CD4-positive, CD25-positive, alpha-beta regulatory T cell (primary cell): ENCODE results near the gene MET. TPM values are rescaled to one million over a fixed set of nuclear protein-coding genes. Genes with fewer than 3 reads are reported as not detected.

Source experiments
- ATAC-seq, 2 donors: fragments of 150-1000 bp; cut with Tn5 transposase; one replicate each; pipeline ENCODE4 v1.10.0; 2021; ENCODE audit warnings: low read depth in 2 of 2, moderate number of reproducible peaks in 2 of 2, moderate library complexity in 1 of 2
- DNase-seq, 3 donors: peaks; one replicate each; pipeline versions ENCODE4 v3.0.0 to v3.0.0-alpha.2; 2012 to 2022; ENCODE audit warnings: mixed read lengths in 1 of 3
- H3K27ac ChIP-seq: one replicate; pipeline ENCODE4 v1.7.0; 2013; ENCODE audit warnings: mild to moderate bottlenecking, low read length; ENCODE audit not compliant: insufficient read depth, poor library complexity, severe bottlenecking
- H3K27me3 ChIP-seq: one replicate; pipeline ENCODE4 v1.7.0; 2013; ENCODE audit warnings: low read length; ENCODE audit not compliant: control insufficient read depth, insufficient read depth
- H3K36me3 ChIP-seq: one replicate; pipeline ENCODE4 v1.7.0; 2013; ENCODE audit warnings: mild to moderate bottlenecking, low read length, moderate library complexity; ENCODE audit not compliant: control insufficient read depth, insufficient read depth
- H3K4me1 ChIP-seq: 2 replicates; pipeline ENCODE4 v1.7.0; 2013; ENCODE audit warnings: mild to moderate bottlenecking, low read length; ENCODE audit not compliant: insufficient read depth, control insufficient read depth, poor library complexity, severe bottlenecking
- H3K4me3 ChIP-seq: one replicate; pipeline ENCODE4 v1.7.0; 2013; ENCODE audit warnings: low read depth, mild to moderate bottlenecking, low read length, moderate library complexity
- H3K9me3 ChIP-seq, 2 experiments: 1 replicate in 1 of 2; 2 replicates in 1 of 2; pipeline ENCODE4 v1.7.0; 2013; ENCODE audit warnings: low read length in 2 of 2, mild to moderate bottlenecking in 1 of 2, moderate library complexity in 1 of 2; ENCODE audit not compliant: control insufficient read depth in 2 of 2
- H3K27ac Mint-ChIP-seq, 3 donors: one replicate each; pipeline ENCODE4 v1.8.0; 2020 to 2022; ENCODE audit warnings: mild to moderate bottlenecking in 3 of 3, mixed read lengths in 3 of 3, moderate library complexity in 2 of 3
- H3K27me3 Mint-ChIP-seq: one replicate; pipeline ENCODE4 v1.8.0; 2022; ENCODE audit warnings: mild to moderate bottlenecking, mixed read lengths
- H3K36me3 Mint-ChIP-seq: one replicate; pipeline ENCODE4 v1.8.0; 2020; ENCODE audit warnings: mixed read lengths
- H3K4me1 Mint-ChIP-seq, 4 donors: one replicate each; pipeline ENCODE4 v1.8.0; 2020 to 2022; ENCODE audit warnings: mixed read lengths in 4 of 4, mild to moderate bottlenecking in 1 of 4
- H3K4me3 Mint-ChIP-seq, 4 donors: one replicate each; pipeline ENCODE4 v1.8.0; 2020 to 2022; ENCODE audit warnings: mild to moderate bottlenecking in 4 of 4, mixed read lengths in 4 of 4, moderate library complexity in 3 of 4
- H3K9me3 Mint-ChIP-seq, 7 donors: one replicate each; pipeline ENCODE4 v1.8.0; 2020 to 2022; ENCODE audit warnings: mixed read lengths in 7 of 7, mild to moderate bottlenecking in 3 of 7, moderate library complexity in 2 of 7
- polyA plus RNA-seq, 4 donors: library from polyadenylated mRNA; unstranded; fragments of 300-500 nt; fragmentation: Illumina TruSeq; gene quantifications; one replicate each; pipeline ENCODE4 v1.2.3, GENCODE V29; 2021
- total RNA-seq: library from RNA; stranded (reverse); gene quantifications from one replicate; pipeline ENCODE4 v1.2.3, GENCODE V29; 2022

The MET gene
- total and polyA plus RNA-seq, 5 donors from 2014 or later = not detected

- peaks cover 4% of the 10 kb centered on the region for H3K27me3 Mint-ChIP-seq
- H3K9me3 Mint-ChIP-seq = no peaks in the 10 kb centered on the region
- Histone ChIP-seq H3K36me3 (no peaks in the 10 kb centered on the region), H3K4me3 (no peak overlapping the region), H3K27me3 (no peaks in the 10 kb centered on the region), H3K9me3 (no peaks in the 10 kb centered on the region), H3K4me1 (no peaks in the 10 kb centered on the region), H3K27ac (no peak overlapping the region)
- ATAC-seq = no peak
- H3K4me3 Mint-ChIP-seq = no peak overlapping the region
- no peaks in the 10 kb centered on the region for H3K36me3 Mint-ChIP-seq
- DNase-seq = no peak
- no peaks in the 10 kb centered on the region for H3K4me1 Mint-ChIP-seq
- H3K27ac Mint-ChIP-seq = no peak overlapping the region
These were observed 112.7 kb downstream of the MET start for GRCh38 chr7:116784647-116785046.

- no peak overlapping the region for H3K27ac Mint-ChIP-seq
- peaks cover 4% of the 10 kb centered on the region for H3K27me3 Mint-ChIP-seq
- ATAC-seq (no peak), DNase-seq (no peak)
- H3K4me3 Mint-ChIP-seq = no peak overlapping the region
- no peaks in the 10 kb centered on the region for H3K9me3 ChIP-seq
- H3K36me3 ChIP-seq = no peaks in the 10 kb centered on the region
- H3K27ac ChIP-seq = no peak overlapping the region
- H3K4me3 ChIP-seq = no peak overlapping the region
- no peaks in the 10 kb centered on the region for H3K27me3 ChIP-seq
- H3K36me3 Mint-ChIP-seq = no peaks in the 10 kb centered on the region
- no peaks in the 10 kb centered on the region for H3K4me1 Mint-ChIP-seq
- no peaks in the 10 kb centered on the region for H3K4me1 ChIP-seq
- no peaks in the 10 kb centered on the region for H3K9me3 Mint-ChIP-seq
These were observed 113.8 kb downstream of the MET start for GRCh38 chr7:116785843-116786242.

DNA sequence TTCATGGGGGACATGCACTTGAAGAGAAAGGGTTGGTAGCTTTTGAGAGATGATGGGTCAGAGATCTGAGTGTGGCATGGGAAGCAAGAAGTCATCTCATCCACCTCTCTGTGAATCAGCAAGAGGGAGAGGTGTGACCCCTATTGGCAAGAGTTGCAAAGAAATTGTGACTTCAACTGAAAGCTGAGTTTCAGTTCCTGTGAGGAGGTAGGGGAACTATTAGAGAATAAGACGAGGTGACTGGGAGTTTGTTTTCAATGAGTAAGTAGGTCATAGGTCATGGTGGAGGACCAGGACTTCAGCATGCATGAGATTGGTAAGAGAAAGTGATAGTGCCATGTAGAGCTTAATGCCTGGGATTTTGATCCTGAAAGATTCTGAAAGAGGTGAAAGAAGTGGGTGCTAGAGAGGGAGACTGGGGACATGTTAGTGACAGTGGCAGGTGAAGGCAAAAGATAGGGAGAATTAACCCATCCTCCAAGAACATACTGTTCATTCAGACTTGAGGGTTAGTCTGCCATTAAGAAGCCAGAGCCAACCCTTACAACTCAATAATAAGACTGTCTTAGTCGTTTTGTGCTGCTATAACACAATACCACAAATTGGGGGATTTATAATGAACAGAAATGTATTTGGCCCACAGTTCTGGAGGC lies 114.9 kb downstream of the MET start:
- Histone ChIP-seq H3K4me3 (no peak overlapping the region), H3K36me3 (no peaks in the 10 kb centered on the region), H3K9me3 (no peaks in the 10 kb centered on the region), H3K4me1 (no peaks in the 10 kb centered on the region), H3K27ac (no peak overlapping the region), H3K27me3 (no peaks in the 10 kb centered on the region)
- peaks cover 4% of the 10 kb centered on the region for H3K27me3 Mint-ChIP-seq
- peak in 1 of 3 donors; percentile 52 for DNase-seq
- H3K9me3 Mint-ChIP-seq = no peaks in the 10 kb centered on the region
- no peaks in the 10 kb centered on the region for H3K36me3 Mint-ChIP-seq
- no peak overlapping the region for H3K4me3 Mint-ChIP-seq
- no peaks in the 10 kb centered on the region for H3K4me1 Mint-ChIP-seq
- peak in 1 of 2 donors; percentile 48 for ATAC-seq
- no peak overlapping the region for H3K27ac Mint-ChIP-seq

DNA sequence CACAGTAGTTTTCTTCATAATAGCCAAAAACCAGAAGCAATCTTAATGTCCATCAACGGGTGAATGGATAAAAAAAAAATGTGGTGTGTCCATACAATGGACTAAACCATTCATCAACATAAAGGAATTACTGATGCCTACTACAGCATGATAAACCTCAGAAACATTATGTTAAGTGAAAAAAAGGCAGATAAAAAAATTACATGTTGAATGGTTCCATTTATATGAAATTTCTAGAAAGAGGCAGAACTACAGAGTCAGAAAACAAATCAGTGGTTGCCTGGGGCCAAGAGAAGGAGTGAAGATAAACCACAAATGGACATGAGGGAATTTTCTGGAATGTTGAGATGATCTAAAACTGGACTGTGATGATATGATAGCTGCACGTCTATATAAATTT lies 115.9 kb downstream of the MET start:
- Mint-ChIP-seq H3K4me1 (no peaks in the 10 kb centered on the region), H3K36me3 (no peaks in the 10 kb centered on the region), H3K4me3 (no peak overlapping the region), H3K27me3 (peaks cover 8% of the 10 kb centered on the region), H3K9me3 (peaks cover 0 to 1% (median 0%) of the 10 kb centered on the region in 7 donors), H3K27ac (no peak overlapping the region)
- H3K4me1 ChIP-seq = no peaks in the 10 kb centered on the region
- no peak overlapping the region for H3K4me3 ChIP-seq
- H3K27ac ChIP-seq = no peak overlapping the region
- no peaks in the 10 kb centered on the region for H3K36me3 ChIP-seq
- ATAC-seq (no peak), DNase-seq (no peak)
- no peaks in the 10 kb centered on the region for H3K9me3 ChIP-seq
- no peaks in the 10 kb centered on the region for H3K27me3 ChIP-seq

DNA sequence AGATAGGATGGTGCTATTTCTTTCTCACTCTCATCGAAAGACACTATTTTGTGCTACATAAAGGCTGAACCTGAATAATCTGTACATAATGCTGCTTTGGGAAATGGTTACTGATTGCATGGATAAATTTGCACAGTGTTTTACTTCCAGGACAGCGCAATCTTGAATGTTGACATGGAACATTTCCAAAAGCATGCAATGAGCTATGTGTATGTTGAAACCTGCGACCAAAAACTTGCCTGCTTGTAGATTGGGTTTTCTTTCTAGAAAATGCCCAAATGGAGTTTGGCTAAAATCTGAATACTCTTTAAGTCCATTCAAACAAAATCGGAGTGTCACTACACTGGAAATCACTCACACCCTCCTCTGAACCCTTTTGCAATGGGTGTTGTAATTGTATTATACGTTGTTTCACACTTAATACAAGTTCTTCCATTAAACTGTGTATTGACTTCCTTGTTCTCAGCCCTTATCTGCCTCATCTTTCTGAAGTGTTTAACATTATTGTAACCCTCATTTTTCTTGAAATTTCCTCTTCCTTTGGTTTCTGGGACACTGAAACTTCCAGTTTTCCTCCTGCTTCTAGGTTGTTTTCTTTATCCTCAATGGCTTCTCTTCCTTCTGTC lies 116.7 kb downstream of the MET start:
- Histone ChIP-seq H3K4me3 (no peak overlapping the region), H3K27ac (no peak overlapping the region), H3K4me1 (no peaks in the 10 kb centered on the region), H3K9me3 (no peaks in the 10 kb centered on the region), H3K27me3 (no peaks in the 10 kb centered on the region), H3K36me3 (no peaks in the 10 kb centered on the region)
- DNase-seq (no peak), ATAC-seq (no peak)
- Mint-ChIP-seq H3K36me3 (no peaks in the 10 kb centered on the region), H3K27ac (no peak overlapping the region), H3K27me3 (peaks cover 11% of the 10 kb centered on the region), H3K4me1 (no peaks in the 10 kb centered on the region), H3K9me3 (peaks cover 0 to 1% (median 0%) of the 10 kb centered on the region in 7 donors), H3K4me3 (no peak overlapping the region)

GRCh38 chr7:116790025-116790424 lies 118.0 kb downstream of the MET start:
- no peaks in the 10 kb centered on the region for H3K9me3 ChIP-seq
- Mint-ChIP-seq H3K36me3 (no peaks in the 10 kb centered on the region), H3K4me1 (no peaks in the 10 kb centered on the region), H3K9me3 (peaks cover 0 to 1% (median 0%) of the 10 kb centered on the region in 7 donors), H3K4me3 (no peak overlapping the region), H3K27me3 (peaks cover 17% of the 10 kb centered on the region), H3K27ac (no peak overlapping the region)
- H3K4me3 ChIP-seq = no peak overlapping the region
- no peak overlapping the region for H3K27ac ChIP-seq
- no peaks in the 10 kb centered on the region for H3K4me1 ChIP-seq
- no peaks in the 10 kb centered on the region for H3K27me3 ChIP-seq
- no peaks in the 10 kb centered on the region for H3K36me3 ChIP-seq
- ATAC-seq = no peak
- DNase-seq = no peak

DNA sequence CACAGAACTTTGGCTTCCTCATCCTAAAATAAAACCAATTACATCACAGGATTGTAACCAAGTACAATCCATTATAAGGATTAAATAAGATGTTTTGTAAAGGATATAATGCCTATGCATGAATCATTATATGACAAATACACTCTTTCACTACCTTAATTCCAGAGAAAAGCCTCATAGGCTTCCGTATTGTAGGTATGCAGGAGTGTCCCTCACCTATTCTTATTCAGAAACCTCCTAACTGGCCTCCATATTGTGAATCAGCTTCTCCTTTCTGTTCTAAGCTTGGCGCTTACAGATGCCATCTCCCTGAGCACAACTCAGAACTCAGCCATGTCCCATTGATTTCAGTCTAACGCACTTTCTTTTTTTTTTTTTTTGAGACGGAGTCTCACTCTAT lies 120.8 kb downstream of the MET start:
- no peak overlapping the region for H3K4me3 ChIP-seq
- no peaks in the 10 kb centered on the region for H3K27me3 ChIP-seq
- H3K27ac ChIP-seq = no peak overlapping the region
- no peak for ATAC-seq
- H3K9me3 Mint-ChIP-seq = peaks cover 0 to 1% (median 0%) of the 10 kb centered on the region in 7 donors
- no peaks in the 10 kb centered on the region for H3K36me3 Mint-ChIP-seq
- no peak for DNase-seq
- no peak overlapping the region for H3K27ac Mint-ChIP-seq
- no peaks in the 10 kb centered on the region for H3K4me1 ChIP-seq
- no peaks in the 10 kb centered on the region for H3K36me3 ChIP-seq
- H3K4me3 Mint-ChIP-seq = no peak overlapping the region
- peaks cover 17% of the 10 kb centered on the region for H3K27me3 Mint-ChIP-seq
- no peaks in the 10 kb centered on the region for H3K4me1 Mint-ChIP-seq
- no peaks in the 10 kb centered on the region for H3K9me3 ChIP-seq

DNA sequence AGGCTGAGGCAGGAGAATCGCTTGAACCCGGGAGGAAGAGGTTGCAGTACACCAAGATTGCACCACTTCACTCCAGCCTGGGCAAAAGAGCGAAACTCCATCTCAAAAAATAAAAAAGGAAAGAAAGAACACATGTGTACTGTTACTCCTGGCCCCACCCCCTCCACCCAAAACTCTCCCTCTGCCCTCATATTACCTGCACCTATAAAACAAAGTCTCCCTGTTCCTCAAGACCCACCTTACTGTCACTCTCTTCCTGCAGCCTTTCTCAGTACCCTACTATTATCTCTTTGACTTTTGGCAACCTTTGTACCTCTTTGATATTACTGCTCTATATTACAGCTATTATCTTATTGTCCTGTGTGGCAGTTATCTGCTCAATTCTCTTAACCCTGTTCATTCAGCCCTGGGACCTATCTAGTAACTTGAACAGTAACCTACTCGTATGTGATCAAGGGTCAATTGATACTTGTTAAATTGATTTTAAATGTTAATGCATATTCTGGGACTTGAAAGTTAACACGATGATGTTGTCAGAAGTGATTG lies 121.9 kb downstream of the MET start:
- Mint-ChIP-seq H3K27me3 (peaks cover 17% of the 10 kb centered on the region), H3K4me3 (no peak overlapping the region), H3K4me1 (no peaks in the 10 kb centered on the region), H3K9me3 (peaks cover 0 to 1% (median 0%) of the 10 kb centered on the region in 7 donors), H3K36me3 (no peaks in the 10 kb centered on the region), H3K27ac (no peak overlapping the region)
- Histone ChIP-seq H3K9me3 (no peaks in the 10 kb centered on the region), H3K4me3 (no peak overlapping the region), H3K27ac (no peak overlapping the region), H3K4me1 (no peaks in the 10 kb centered on the region), H3K27me3 (no peaks in the 10 kb centered on the region), H3K36me3 (no peaks in the 10 kb centered on the region)
- ATAC-seq = no peak
- DNase-seq = no peak
